Fibroblast of pulmonary artery (primary cell): Measurements from ENCODE around the gene NF1.
A peak's percentile ranks its signal among the peaks of the same experiment; 100 is the strongest.

Experiments used
- DNase-seq: peaks from one replicate; pipeline ENCODE4 v3.0.0-alpha.2; 2010; ENCODE audit warnings: low read depth
- H3K4me3 ChIP-seq: replicated peaks from 2 replicates; pipeline ENCODE4 v1.5.1; 2011; ENCODE audit warnings: low read depth, mild to moderate bottlenecking, control low read depth, low read length, moderate library complexity
- CTCF ChIP-seq: IDR thresholded peaks from 2 replicates; pipeline ENCODE4 v1.5.1; 2011; ENCODE audit warnings: mild to moderate bottlenecking, control low read depth, low read length, inconsistent platforms; ENCODE audit errors: missing control alignments

NF1 gene

GRCh38 chr17:31052187-31052889 lies 42.4 kb upstream of the NF1 start:
- DNase-seq: peak; percentile 93
- peak overlapping the region; percentile 10 for H3K4me3 ChIP-seq
- no peak for TF ChIP-seq CTCF

- no peak overlapping the region for H3K4me3 ChIP-seq
- DNase-seq: no peak
- no peak for TF ChIP-seq CTCF
Measured at GRCh38 chr17:31053071-31053470, 41.7 kb upstream of the NF1 start.

GRCh38 chr17:31054761-31055160 lies 40.0 kb upstream of the NF1 start:
- no peak for TF ChIP-seq CTCF
- no peak for DNase-seq
- H3K4me3 ChIP-seq: no peak overlapping the region

GRCh38 chr17:31058976-31059375 lies 35.8 kb upstream of the NF1 start:
- no peak for DNase-seq
- no peak overlapping the region for H3K4me3 ChIP-seq
- no peak for TF ChIP-seq CTCF

GRCh38 chr17:31060791-31061550 lies 33.8 kb upstream of the NF1 start:
- H3K4me3 ChIP-seq: no peak overlapping the region
- TF ChIP-seq CTCF: no peak
- no peak for DNase-seq

- H3K4me3 ChIP-seq: no peak overlapping the region
- TF ChIP-seq CTCF: no peak
- DNase-seq: no peak
Measured at GRCh38 chr17:31061678-31062077, 33.1 kb upstream of the NF1 start.
